ENCODE results near the gene CSNK2A2.

CSNK2A2 gene

GRCh38 chr16:58129097-58129936, 68.6 kb downstream of the CSNK2A2 start, which contains the start of gene CFAP20:
Gene CFAP20, minus strand, starts transcription at chr16:58129381. Its CDS starts 266 bp downstream, at chr16:58129115.
- peak; percentile 98 for DNase-seq

- no peak for DNase-seq
Measured at GRCh38 chr16:58128711-58129096, 69.2 kb downstream of the CSNK2A2 start.

- DNase-seq: no peak
Measured at GRCh38 chr16:58128181-58128631, 69.7 kb downstream of the CSNK2A2 start.

- DNase-seq: no peak
Measured at GRCh38 chr16:58127634-58128033, 70.3 kb downstream of the CSNK2A2 start.

- DNase-seq: peak; percentile 15
Measured at GRCh38 chr16:58127033-58127556, 70.8 kb downstream of the CSNK2A2 start.

GRCh38 chr16:58126451-58126961, 71.4 kb downstream of the CSNK2A2 start:
- no peak for DNase-seq

- DNase-seq: no peak
Measured at GRCh38 chr16:58125781-58126335, 72.0 kb downstream of the CSNK2A2 start.

GRCh38 chr16:58125041-58125440, 72.9 kb downstream of the CSNK2A2 start:
- DNase-seq: no peak

GRCh38 chr16:58124601-58124915, 73.3 kb downstream of the CSNK2A2 start:
- DNase-seq: no peak

- no peak for DNase-seq
Measured at GRCh38 chr16:58123896-58124600, 73.9 kb downstream of the CSNK2A2 start.

GRCh38 chr16:58121132-58121531, 76.8 kb downstream of the CSNK2A2 start:
- DNase-seq: no peak

- DNase-seq: no peak
Measured at GRCh38 chr16:58120234-58120633, 77.7 kb downstream of the CSNK2A2 start.

GRCh38 chr16:58119509-58119845, 78.4 kb downstream of the CSNK2A2 start:
- no peak for DNase-seq

GRCh38 chr16:58118801-58119508, 79.0 kb downstream of the CSNK2A2 start:
- DNase-seq: no peak

- no peak for DNase-seq
Measured at GRCh38 chr16:58116529-58116928, 81.4 kb downstream of the CSNK2A2 start.

- DNase-seq: no peak
Measured at GRCh38 chr16:58116081-58116480, 81.8 kb downstream of the CSNK2A2 start.

- no peak for DNase-seq
Measured at GRCh38 chr16:58114827-58115825, 82.8 kb downstream of the CSNK2A2 start.

- no peak for DNase-seq
Measured at GRCh38 chr16:58111302-58111627, 86.6 kb downstream of the CSNK2A2 start.

- DNase-seq: no peak
Measured at GRCh38 chr16:58110571-58111301, 87.2 kb downstream of the CSNK2A2 start.

- DNase-seq: no peak
Measured at GRCh38 chr16:58109881-58110280, 88.0 kb downstream of the CSNK2A2 start.

- no peak for DNase-seq
Measured at GRCh38 chr16:58109330-58109729, 88.6 kb downstream of the CSNK2A2 start.

Measured in SIG-M5 (cell line).